SU-DHL-6 (cell line): ENCODE data around the gene CCDC136.

Experiments used
- EZH2phosphoT487 ChIP-seq: fragments of 200-600 bp; sonication (generic), shearing (Covaris generic); conservative IDR thresholded peaks from 2 replicates; pipeline ENCODE4 v1.6.1; 2018; ENCODE audit warnings: mild to moderate bottlenecking, antibody characterized with exemption, low read length, moderate library complexity, mixed read lengths
- TF ChIP-seq, protein P1 (sequence below): fragments of 200-600 bp; sonication (generic); IDR thresholded peaks from one replicate; pipeline ENCODE4 v1.5.1; 2017; ENCODE audit warnings: antibody characterized with exemption, mild to moderate bottlenecking, low read length, moderate library complexity; ENCODE audit not compliant: insufficient read depth, poor library complexity, severe bottlenecking

DNA sequence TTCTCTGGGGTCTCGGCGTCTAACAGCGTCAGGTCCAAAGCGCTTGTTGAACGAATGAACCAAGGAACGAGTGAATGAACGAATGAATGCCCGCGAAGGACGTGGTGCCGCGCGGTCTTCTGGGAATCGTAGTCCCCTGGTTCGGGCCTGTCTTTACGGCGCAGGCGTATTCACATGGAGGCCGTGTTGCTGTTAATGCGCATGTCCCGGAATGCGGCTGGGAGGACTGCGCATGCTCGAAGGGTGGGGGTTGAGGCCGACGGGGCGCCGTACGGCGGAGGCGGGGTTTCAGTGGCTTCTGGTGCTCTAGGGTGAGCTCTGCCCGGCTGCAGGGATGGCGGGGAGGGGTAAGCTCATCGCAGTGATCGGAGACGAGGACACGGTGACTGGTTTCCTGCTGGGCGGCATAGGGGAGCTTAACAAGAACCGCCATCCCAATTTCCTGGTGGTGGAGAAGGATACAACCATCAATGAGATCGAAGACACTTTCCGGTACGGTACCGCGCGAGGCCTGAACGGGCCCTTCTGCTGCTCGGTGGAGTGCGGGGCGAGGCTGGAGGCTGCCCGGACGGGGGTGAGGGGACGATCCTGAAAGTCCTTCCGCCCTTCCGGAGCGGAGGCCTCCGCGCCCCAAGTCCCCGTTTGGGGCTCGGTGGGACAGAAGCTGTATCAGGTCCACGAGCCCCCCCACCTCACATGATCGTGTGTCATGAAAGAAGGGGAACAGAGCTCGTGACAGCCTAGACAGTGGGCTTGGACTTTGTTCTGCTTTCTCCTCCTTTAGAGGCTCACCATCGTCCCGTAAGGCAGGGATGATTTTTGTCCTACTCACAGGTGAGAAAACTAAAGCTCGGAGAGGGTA lies 71.0 kb downstream of the CCDC136 start, which contains the start of gene ATP6V1F:
- TF ChIP-seq, protein P1, sequence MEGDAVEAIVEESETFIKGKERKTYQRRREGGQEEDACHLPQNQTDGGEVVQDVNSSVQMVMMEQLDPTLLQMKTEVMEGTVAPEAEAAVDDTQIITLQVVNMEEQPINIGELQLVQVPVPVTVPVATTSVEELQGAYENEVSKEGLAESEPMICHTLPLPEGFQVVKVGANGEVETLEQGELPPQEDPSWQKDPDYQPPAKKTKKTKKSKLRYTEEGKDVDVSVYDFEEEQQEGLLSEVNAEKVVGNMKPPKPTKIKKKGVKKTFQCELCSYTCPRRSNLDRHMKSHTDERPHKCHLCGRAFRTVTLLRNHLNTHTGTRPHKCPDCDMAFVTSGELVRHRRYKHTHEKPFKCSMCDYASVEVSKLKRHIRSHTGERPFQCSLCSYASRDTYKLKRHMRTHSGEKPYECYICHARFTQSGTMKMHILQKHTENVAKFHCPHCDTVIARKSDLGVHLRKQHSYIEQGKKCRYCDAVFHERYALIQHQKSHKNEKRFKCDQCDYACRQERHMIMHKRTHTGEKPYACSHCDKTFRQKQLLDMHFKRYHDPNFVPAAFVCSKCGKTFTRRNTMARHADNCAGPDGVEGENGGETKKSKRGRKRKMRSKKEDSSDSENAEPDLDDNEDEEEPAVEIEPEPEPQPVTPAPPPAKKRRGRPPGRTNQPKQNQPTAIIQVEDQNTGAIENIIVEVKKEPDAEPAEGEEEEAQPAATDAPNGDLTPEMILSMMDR = no peak
- TF ChIP-seq EZH2phosphoT487 = no peak
